Stimulated activated CD8-positive, alpha-beta memory T cell treated with anti-CD3 and anti-CD28 coated beads, Interleukin-15, amount 100 ng/mL, for 24 hours (primary cell): Measurements from ENCODE around the gene LCP2.

ENCODE experiments used
- DNase-seq: peaks from one replicate; pipeline ENCODE4 v3.0.0-alpha.2; 2020; ENCODE audit warnings: low read depth

The LCP2 gene

DNA sequence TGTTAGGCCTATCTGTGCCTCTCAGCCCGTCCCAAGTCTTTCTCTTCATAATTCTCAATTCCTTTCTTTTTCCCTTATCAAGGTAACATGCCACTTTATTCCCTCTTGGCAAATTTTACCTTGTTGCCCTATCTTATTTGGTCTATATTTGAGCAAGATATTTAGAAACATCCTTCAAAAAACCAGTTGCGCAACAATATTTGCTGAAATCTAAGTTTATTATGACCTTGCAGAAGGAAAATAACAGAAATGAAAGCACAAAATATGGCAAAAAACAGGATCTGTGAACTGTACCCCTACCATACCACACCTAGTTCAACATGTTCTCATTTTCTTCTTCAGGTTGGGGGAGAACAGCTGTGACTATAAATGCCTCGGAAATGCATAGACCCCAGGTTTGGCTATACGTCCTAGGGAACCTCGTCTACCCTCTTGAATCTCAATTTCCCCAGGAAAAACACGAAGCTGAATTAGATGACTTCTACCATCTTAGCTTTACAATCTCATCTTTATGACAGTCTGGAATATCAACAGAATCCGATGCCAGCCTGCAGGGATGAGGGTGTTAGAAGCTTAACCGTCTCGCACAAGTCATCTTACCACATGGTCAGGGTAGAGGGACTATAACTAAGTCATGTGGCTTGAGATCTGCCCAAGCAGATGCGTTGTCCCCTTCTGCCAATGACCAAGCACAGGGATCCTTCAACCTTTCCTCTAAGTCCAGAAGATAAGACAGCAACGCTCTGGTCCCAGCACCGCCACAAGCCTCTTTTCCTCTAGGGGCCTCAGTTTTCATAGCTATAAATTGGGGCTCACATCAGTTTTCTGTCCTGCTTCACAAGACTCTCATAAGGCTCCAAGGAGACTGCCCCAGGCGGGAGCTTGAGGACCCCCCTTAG lies 1.3 kb downstream of the LCP2 start:
- DNase-seq, result no peak

DNA sequence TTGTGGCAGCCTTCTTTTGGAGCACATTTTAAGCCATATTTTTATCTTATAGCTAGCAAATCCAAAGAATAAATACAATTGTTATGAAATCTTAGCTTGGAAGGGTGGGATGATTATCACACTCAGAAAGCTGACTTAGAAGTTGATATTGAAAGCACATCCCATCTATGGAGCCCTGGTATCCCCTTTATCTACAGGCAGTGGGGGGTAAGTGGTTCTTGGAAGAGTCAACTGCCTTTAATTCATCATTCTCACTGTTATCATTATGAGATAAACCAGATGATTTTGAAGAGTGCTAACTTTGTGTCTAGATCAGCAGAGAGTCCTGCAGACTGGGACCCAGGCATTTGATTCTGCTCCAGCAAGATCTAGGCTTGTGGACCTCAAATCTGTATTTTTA lies 3.0 kb downstream of the LCP2 start:
- no peak for DNase-seq

DNA sequence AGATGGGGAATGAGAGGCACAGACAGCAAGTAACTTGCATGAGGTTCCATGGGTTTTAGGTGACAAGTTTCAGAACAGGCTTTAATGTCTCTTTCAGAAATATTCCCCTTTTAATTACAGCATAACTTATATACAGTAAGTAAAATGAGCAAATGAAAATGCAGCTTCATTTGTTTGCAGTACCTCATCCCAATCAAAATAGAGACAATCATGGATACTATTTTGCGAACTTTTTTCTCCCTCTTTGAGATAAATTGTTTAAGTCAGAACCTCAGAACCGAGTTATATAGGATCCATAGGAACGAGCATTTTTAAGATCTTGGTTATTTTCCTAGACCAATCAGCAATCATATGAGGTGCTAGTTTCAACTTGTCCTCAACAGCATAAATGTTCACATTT lies 3.5 kb downstream of the LCP2 start:
- DNase-seq, result no peak

DNA sequence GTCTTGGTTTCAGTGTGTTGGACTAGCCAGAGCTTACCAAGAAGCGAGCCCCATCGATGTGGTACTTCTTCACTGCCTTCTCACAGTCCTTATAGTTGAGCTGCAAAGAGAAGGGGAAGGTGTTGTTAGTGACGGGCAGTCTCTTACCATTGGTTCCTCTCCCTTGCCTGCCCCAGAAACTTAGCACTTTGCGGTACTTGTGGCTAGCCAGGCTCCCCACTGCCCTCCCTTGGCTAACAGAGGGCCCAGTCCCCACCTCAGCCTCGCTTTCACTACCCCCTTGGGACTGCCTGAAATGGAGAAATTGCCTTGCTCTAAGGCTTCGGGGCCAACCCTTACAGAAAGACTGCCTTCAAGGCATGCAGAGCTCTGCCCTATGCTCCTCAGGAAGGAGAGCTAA lies 4.3 kb downstream of the LCP2 start:
- no peak for DNase-seq

DNA sequence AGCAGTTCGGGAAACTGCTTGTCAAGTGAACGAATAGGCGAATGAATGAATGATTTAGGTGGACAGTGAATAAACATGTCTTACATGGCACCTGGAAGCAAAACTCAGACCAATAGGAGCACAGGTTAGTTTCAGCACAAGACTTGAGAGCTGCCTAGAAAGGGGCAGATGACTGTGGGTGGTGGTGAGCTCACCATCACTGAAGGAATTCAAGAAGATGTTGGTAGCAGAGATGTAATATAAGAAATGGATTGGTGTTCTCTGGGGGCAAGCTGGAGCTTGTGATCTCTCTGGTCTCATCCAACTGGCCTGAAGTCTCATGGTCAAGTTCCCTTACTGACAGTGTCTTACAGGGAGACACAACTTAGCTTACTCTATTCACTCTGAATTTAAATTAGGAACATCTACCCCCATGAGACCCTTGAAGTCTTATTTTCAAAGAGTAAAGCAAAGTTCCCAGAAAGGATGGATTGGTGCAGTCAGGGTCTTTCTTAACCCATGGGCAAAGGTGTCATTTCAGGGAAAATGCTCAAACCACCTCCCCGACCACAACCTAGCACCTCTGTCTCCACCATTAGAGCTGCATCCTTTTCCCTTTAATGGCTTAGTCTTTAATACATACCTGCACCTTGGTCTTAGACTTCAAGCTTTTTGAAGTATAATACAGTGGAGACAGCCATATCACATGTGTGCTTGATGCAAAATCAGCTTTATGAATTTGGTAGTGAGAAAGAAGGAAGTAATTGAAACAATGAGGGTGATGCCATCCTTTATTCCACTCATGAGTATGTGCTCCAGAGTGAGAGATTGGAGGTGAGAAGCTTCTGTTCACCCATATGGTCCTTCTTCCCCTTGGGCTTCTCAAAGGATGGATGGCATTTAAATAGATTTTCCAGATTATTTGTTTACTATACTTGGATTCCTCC lies 5.1 kb downstream of the LCP2 start:
- no peak for DNase-seq

DNA sequence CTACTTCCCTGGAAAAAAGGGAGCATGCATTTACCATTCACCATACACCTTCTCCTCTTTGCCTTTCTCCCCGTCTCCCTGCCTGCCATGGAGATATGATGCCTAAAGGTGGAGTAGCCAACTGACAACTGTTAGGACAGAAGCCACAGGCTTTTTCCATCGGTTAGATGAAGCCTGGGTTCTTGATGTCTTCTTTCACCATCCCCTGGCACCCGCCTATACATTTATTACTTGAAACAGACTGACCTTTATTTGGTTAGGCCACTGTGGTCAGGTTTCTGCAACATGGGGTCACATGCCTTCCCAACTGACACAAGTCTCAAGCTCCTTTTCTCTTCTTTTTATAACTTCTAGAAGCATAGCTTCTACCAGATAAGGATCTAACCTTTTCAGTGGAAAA lies 7.1 kb downstream of the LCP2 start:
- DNase-seq, result no peak

DNA sequence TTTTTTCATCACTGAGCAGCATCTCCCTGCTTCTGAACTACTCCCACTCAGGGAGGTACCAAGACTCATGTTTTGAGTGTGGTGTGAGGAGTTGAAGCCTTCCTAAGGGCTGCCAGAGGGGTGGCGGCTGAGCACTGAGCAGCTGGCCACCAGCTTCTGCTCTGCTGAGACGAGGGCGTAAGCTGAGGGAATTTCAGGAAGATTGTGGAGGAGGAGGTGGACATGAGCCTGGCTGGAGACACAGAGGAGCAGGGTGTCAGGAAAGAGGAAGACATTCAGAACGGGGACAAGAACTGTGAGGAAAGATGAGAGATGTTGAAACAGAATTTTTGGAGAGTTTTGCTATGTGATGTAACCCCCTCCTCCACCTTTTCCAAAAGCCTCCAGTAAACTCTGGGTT lies 7.8 kb downstream of the LCP2 start:
- no peak for DNase-seq

DNA sequence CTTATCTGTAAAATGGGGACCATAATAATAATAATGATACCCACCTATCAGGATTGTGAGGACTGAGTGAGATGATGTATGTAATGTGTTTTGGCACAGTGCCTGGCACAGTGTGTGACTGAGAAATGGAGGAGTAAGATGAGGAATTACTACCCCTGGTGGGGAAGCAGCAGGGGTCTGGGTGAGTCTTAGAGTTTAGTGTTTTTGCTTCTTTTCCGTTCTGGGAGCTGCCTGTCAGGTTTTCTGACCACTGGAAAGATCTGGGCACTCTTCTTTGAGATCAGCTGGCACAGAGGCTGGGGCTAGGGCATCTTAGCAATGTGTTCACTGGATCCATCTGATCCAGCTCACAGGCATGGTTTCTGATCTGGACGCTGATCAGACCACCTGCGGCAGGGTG lies 8.5 kb downstream of the LCP2 start:
- no peak for DNase-seq

DNA sequence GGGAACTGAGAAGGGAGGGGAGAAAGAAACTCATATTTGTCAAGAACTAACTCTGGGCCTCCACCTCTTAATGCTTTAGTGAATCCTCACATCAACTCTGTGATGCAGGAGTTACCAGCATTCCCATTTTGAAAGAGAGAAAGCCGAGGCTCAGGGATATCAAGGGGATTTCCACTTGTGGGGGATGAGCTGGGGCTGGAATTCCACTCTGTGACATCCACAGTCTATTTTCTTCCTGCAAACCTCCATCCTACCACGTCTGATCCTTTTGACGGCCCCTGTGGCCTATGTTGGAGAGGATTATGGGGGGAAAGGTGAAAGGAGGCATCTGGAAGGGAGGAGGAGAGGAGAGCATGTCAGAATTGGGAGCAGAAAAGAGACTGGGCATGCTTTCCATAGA lies 9.0 kb downstream of the LCP2 start:
- no peak for DNase-seq

DNA sequence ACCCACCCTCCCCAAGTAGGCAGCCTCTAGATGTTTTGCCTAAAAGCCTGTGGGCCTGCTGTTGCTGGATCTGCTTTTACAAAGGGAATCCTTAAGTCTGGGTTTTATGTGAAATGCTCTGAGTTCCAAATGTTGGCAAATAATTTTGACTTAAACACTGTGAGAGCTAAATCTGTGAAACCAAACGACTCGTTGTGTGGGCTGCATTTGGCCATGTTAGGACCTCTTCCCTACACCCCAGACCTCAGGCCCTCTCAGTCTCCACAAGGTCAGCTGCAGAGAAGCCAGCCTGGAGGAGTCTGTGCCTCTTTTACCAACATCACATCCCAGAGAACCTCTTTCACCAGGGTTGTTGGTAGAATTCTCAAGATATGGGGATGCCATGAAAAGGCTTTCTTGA lies 9.4 kb downstream of the LCP2 start:
- DNase-seq, result no peak

DNA sequence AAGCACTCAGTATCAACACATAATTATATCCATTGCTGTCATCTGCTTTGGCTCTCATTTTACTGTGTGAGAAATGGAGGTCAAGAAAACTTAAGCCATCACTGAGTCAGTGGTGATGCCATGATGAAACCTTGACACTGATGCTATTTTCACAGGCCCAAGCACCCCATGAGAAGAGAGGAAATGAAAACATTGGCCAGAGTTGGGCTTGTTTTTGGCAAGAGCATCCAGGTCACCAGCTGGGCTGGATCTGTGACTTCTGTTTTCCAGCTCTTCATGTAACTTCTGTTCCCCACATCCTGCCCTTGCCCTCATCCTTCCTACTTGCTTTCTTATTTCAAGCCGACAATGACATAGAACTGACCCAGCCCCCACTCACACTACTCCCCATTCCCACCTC lies 10.0 kb downstream of the LCP2 start:
- no peak for DNase-seq

DNA sequence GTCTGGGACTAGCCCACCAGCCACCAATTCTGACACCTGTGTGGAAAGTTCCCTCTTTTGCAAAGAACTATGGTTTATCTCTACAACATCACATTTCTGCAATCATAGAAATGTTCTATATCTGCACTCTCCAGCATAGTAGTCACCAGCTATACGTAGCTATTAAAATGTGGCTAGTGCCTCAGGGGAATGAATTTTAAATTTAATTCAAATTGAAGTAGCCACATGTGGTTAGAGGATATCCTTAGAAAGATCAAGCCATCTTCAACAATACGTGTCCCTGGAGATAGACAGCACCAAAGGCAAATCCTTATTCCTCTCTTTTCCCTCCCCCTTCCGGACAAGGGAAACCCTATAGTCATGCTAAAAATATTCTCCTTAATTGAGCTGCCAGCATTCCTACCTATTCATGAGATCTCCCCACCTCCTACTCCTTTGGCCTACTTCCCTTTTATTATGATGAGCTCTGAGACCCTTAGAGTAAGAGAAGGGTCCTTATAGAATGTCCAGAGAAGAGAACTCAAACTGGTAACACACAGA lies 11.1 kb downstream of the LCP2 start:
- no peak for DNase-seq

DNA sequence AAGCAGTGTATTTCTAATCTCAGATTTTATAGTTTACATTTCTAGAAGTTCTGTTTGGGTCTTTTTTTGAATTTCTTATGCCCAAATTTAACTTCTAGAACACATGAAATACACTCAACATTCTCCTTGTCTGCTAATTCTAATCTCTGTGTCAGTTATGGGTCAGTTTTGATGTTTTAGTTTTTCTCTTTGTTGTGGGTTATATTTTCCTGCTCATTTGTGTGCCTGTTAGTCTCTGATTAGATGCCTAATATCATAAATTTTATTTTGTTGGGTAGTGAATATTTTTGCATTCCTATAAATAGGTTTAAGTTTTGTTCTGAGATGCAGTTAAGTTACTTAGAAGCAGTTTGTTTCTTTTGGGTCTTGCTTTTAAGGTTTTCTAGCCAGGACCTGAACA lies 12.4 kb downstream of the LCP2 start:
- no peak for DNase-seq

DNA sequence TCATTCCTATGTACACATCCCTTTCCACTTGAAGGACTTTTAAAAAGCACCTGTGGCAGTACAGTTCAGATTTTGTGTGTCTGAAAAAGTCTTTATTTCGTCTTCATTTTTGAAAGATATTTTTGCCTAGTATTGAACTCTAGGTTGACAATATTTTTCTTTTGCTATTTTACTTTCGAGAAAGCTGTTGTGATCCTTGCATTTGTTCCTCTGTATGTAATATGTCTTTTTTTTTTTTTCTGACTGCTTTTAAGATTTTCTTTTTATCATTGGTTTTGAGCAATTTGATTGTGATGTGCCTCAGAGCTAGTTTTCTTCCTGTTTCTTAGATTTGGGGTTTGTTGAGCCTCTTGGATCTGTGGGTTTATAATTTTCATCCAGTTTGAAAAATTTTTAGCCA lies 13.3 kb downstream of the LCP2 start:
- DNase-seq, result no peak

DNA sequence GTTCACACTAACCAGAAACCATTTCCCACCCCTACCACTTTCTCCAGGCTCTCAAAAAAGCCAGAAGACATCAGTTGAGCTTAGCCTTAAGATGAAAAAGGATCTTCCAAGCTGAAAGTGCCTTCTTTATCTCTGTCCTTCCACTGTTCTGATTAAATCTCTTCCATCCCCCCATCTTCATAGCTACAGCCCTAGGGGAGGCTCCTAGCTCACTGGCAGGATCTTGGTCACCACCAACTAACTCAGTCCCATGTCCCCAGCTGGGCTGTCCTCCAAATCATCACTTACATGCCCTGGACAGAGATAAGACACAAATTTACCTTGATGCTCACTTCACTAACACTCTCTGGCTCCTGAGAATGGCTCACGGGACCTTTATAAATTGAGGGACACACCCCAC lies 14.3 kb downstream of the LCP2 start:
- DNase-seq, result no peak

DNA sequence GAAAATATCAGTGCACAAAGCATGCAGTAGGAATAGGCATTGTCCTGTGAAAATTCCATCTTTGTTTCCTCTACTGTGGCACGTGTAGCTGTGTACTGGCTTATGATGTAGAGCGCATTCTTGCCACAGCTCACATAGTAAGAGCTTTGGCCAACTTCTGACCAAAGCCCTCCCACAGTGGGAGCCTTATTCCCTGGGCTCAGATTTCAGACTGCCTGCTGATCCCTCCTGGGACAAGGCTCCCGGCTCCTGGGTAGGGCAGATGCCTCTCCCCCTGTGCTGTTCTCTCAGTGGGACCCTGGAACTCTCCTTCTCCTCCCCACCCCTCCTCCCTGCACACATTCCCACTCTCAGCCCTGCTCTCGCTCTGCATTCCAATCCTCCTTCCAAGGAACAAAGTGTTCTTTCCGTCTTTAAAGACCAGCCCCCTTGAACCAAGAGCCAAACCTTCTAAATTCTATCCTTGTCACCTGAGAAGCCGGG lies 17.5 kb downstream of the LCP2 start:
- no peak for DNase-seq

DNA sequence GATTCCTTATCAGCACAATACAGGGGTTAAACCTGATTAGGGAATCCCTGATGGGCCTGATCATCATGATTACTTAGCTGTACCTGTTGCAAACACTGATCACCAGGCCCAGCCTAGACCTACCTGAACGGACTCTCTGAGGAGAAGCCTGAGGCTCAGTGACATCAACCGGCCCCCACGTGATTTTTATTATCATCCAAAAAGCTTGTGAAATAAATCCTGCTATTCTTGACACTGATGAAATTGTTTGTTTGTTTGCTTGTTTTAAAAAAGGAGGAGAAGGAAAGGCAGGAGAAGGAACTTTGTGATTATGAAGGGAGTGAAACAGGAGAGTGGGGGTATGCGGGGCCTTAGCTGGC lies 18.1 kb downstream of the LCP2 start:
- DNase-seq, result no peak

DNA sequence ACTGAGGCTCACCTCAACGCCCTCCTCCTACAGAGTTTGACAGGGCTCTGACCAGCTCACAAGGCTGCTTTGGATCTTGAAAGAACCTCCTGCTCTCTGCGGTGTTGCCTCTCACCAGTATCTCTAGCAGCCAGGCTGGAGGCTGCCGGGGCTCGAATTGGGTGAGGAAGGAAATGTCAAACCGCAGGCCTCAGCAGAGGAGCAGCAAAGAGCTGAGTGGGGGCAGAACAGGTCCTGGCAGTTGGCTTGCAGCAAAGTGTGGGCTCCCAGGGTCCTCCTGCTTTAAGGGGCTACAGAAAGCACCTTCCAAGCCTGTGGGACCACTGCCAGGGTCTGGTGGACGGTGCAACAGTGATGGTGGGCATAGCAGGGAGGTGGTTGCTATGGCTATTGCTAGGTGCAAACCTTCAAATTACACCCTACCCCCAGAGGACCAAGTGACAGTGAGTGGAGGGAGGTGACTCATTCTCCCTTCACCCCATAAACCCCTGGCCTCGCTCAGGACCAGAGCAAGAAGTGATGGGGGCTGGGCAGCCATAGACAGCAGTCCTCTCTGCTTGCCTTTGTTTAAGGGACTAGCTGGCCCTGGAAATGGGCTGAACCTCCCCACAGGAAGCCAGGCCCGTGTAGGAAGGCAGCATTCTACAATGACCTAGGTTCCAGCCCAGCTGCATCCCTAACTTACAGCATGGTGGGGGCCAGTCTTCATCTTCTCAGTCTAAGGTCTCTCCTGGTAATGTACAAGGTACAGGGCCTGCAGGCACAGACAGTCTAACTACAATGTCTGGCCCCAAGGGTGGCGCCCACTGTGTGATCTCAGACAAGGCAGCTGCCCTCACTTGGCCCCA lies 18.7 kb downstream of the LCP2 start:
- DNase-seq, result peak; percentile 45

DNA sequence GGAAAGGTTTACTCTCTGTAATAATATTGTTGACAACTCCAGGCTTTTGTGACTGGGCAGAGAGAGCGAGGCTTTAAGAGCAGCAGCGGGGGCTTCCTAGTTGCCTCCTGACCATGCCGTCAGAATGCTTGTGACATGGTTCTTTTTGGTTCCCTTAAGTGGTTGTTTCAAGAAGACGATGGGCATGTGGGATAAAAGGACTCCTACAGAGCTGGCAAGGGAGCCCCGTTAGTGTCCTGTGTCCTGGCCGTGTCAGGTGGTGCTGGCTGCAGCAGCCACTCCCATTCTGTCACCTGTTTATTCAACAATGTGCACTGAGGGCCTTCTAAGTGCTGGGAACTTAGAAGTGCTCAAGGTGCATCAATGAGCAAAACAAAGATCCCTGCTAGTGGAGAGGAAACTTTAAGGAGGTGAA lies 19.7 kb downstream of the LCP2 start:
- no peak for DNase-seq

DNA sequence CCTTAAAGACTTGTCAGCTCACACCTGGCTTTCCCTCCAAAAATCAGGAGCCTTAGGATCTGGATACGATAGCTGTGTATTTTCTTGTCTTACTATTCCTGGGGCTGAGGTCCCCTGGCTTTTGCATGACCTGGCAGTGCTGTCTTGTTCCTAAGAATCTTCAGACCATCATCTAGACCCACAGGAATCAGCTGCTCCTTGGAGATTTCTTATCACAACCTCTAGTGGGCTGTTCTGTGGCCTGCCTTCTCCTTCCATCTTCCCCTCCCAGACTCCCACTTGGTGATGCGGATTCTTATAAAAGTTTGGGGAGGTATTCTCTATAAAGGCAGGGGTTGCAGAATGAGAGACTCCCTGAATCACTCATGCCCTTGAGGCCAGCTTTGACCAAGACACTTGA lies 21.4 kb downstream of the LCP2 start:
- DNase-seq, result no peak

DNA sequence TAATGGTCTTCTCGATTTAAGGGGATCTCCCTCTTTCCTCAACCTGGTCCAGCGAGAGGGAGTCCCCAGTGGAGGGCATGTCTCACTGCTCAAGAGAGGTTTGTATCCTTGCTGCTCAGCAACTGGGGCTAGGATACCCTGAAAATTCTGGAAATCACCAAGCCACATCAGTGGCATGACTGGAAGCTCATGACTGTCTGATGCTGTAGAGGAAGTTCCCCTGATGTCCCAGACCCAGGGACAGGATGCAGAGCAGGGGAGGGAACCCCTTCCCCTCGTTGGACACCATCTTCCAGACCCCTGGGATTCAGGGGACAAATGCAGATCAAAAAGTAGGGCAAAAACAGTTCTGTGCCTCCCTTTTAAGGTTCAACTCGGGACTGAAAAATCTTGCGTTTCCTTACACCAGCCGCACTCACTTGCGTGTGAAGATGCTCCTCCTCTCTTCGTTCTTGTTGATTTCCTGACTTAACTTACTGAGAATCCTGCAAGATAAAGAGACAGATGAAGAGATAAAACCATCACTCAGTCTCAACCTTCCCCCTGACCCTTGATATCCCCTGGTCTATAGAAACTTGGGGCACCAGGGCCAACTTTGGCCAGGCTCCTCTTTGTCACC lies 22.1 kb downstream of the LCP2 start:
- DNase-seq, result no peak
